H1 (cell line): Measurements from ENCODE around the gene BUD23. TPM values are rescaled to one million over a fixed set of nuclear protein-coding genes. Genes with fewer than 3 reads are reported as not detected.

Source experiments
- CHD7 ChIP-seq: fragments of 300-600 bp; sonication (generic); IDR thresholded peaks from 2 replicates; pipeline ENCODE4 v1.7.1; 2012; ENCODE audit warnings: low read length, moderate library complexity, mild to moderate bottlenecking, inconsistent platforms; ENCODE audit not compliant: insufficient replicate concordance
- CTCF ChIP-seq, 3 experiments: IDR thresholded peaks; 1 replicate in 2 of 3; 2 replicates in 1 of 3; pipeline versions ENCODE4 v1.5.1 to v1.6.1; 2011; ENCODE audit warnings: low read length in 3 of 3, mild to moderate bottlenecking in 3 of 3, inconsistent platforms in 2 of 3, low read depth in 1 of 3, moderate library complexity in 1 of 3; ENCODE audit not compliant: insufficient read depth in 1 of 3; ENCODE audit errors: control extremely low read depth in 1 of 3
- EGR1 ChIP-seq: IDR thresholded peaks from 2 replicates; pipeline ENCODE4 v1.6.1; 2011; ENCODE audit warnings: low read depth, low read length, borderline replicate concordance
- MAX ChIP-seq: IDR thresholded peaks from 2 replicates; pipeline ENCODE4 v1.6.1; 2012; ENCODE audit warnings: inconsistent platforms
- SP1 ChIP-seq: IDR thresholded peaks from 2 replicates; pipeline ENCODE4 v1.6.1; 2011; ENCODE audit warnings: low read depth, low read length
- TCF12 ChIP-seq: IDR thresholded peaks from 2 replicates; pipeline ENCODE4 v1.6.1; 2011; ENCODE audit warnings: low read depth, mild to moderate bottlenecking, low read length
- polyA plus RNA-seq, 7 experiments: library from polyadenylated mRNA; depleted of rRNA in 3 of 7; stranded (reverse) in 5 of 7; unstranded in 2 of 7; fragments of >200 nt in 5 of 7; fragments of 200-250 nt in 2 of 7; gene quantifications; 1 replicate in 5 of 7; 2 replicates in 1 of 7; 4 replicates in 1 of 7; pipeline versions ENCODE4 v1.2.1 to v1.2.3, GENCODE V29; 2011 to 2013; ENCODE audit warnings: missing spikeins in 2 of 7, mixed read lengths in 2 of 7
- total RNA-seq: library from RNA; stranded (reverse); fragmentation: NEBNext Ultra II Directional; extraction: Animal tissue kit (Norgen Biotek cat#: 25700); gene quantifications from 2 replicates; pipeline ENCODE4 v1.2.1, GENCODE V29; 2021

Gene BUD23
- total and polyA plus RNA-seq, 2 of the 8 experiments (the other 6 are each of a cell fraction or from before 2014, with no cell fraction given): 72.3 to 78.4 TPM

GRCh38 chr7:73650524-73650923, 32.9 kb upstream of the BUD23 start (continued):
- TF ChIP-seq CTCF (IDR thresholded peaks at IDR 0.05; ENCODE audit: control extremely low read depth in 1 of 3, insufficient read depth in 1 of 3, low read depth in 1 of 3, low read length in 3 of 3): no peak
- no peak for TF ChIP-seq CHD7
- no peak for TF ChIP-seq EGR1
- TF ChIP-seq MAX: no peak
- TF ChIP-seq TCF12: no peak
- no peak for TF ChIP-seq SP1
